Right cardiac atrium (tissue), 5 donors: ENCODE measurements around the gene PKIG. TPM values are rescaled to one million over a fixed set of nuclear protein-coding genes. Genes with fewer than 3 reads are reported as not detected.
A peak's percentile ranks its signal among the peaks of the same experiment; 100 is the strongest.

Experiments
- ATAC-seq, 2 donors: fragments of 200-7000 bp; cut with Tn5 transposase; one replicate each; pipeline versions ENCODE4 v1.8.0 to v1.9.1; 2020; ENCODE audit warnings: moderate library complexity in 2 of 2, mild to moderate bottlenecking in 1 of 2
- DNase-seq, 3 donors: peaks; one replicate each; pipeline ENCODE4 v3.0.0-alpha.2; 2020
- H3K27ac ChIP-seq: one replicate; pipeline ENCODE4 v1.5.1; 2013; ENCODE audit warnings: mild to moderate bottlenecking, low read length, control low read depth, moderate library complexity
- H3K27me3 ChIP-seq: one replicate; pipeline ENCODE4 v1.6.1; 2013; ENCODE audit not compliant: control insufficient read depth, insufficient read depth
- H3K4me1 ChIP-seq: one replicate; pipeline ENCODE4 v1.6.1; 2013; ENCODE audit warnings: low read length; ENCODE audit not compliant: control insufficient read depth, insufficient read depth
- H3K4me3 ChIP-seq: one replicate; pipeline ENCODE4 v1.5.1; 2013; ENCODE audit warnings: low read length, control low read depth
- H3K9me3 ChIP-seq: one replicate; pipeline ENCODE4 v1.6.1; 2013; ENCODE audit warnings: low read length; ENCODE audit not compliant: control insufficient read depth
- WGBS: extraction: QIAGEN DNeasy Blood & Tissue Kit; methylation state at CpG from one replicate; pipeline ENCODE4 v1.1.7; 2013; 5-methylcytosine and 5-hydroxymethylcytosine counted together
- intact Hi-C, 4 donors: fragments of 100-400 bp; cut with DNase I; formaldehyde crosslinking; loops; one replicate each; pipeline versions ENCODE4 v1.11.0 to v1.14.0; 2022 to 2023
- polyA plus RNA-seq: library from polyadenylated mRNA; stranded (reverse); fragments of 200-250 nt; gene quantifications from one replicate; pipeline ENCODE4 v1.2.3, GENCODE V29; 2013
- total RNA-seq, 4 donors: library from RNA; stranded (reverse); fragmentation: NEBNext Ultra II Directional; extraction: Animal tissue kit (Norgen Biotek cat#: 25700); gene quantifications; one replicate each; pipeline ENCODE4 v1.2.1, GENCODE V29; 2021
- donor health status: healthy with polysubstance abuse.
- donor health status: DM: no; HTN: yes; CAD: no.
- donor health status: DM: no; HTN: no; CAD: no.
- donor health status: DM: no; HTN: yes; CAD: no; lungs with severe emphysema.
- donor health status: DM: yes; HTN: yes; CAD: no.

Gene PKIG
- total and polyA plus RNA-seq, 5 donors, result 212 to 334 (median 235) TPM

- 88% methylated on average over 9 of the region's 9 CpGs for WGBS
- Histone ChIP-seq H3K4me3 (no peak overlapping the region), H3K27ac (no peak overlapping the region), H3K4me1 (peaks cover 5% of the 10 kb centered on the region), H3K27me3 (no peaks in the 10 kb centered on the region), H3K9me3 (no peaks in the 10 kb centered on the region)
- ATAC-seq (no peak), DNase-seq (peak in 2 of 3 donors; percentile 20 to 39)
- intact Hi-C loops, result no loop called here
These were observed 46.6 kb downstream of the PKIG start for GRCh38 chr20:44629017-44629385.

- Histone ChIP-seq H3K27me3 (no peaks in the 10 kb centered on the region), H3K27ac (no peak overlapping the region), H3K4me1 (peaks cover 5% of the 10 kb centered on the region), H3K4me3 (no peak overlapping the region), H3K9me3 (no peaks in the 10 kb centered on the region)
- WGBS, result 46% methylated on average over 10 of the region's 10 CpGs
- peak; percentile 18 to 50 for ATAC-seq
- peak in 2 of 3 donors; percentile 68 to 79 for DNase-seq
- intact Hi-C loops, result no loop called here
These were observed 47.2 kb downstream of the PKIG start for GRCh38 chr20:44629542-44629941.

- no peak overlapping the region for H3K27ac ChIP-seq
- WGBS, result 94% methylated on average over 5 of the region's 5 CpGs
- no peak overlapping the region for H3K4me3 ChIP-seq
- peaks cover 6% of the 10 kb centered on the region for H3K4me1 ChIP-seq
- H3K27me3 ChIP-seq, result no peaks in the 10 kb centered on the region
- no peaks in the 10 kb centered on the region for H3K9me3 ChIP-seq
- ATAC-seq (no peak), DNase-seq (no peak)
- intact Hi-C loops, result no loop called here
These were observed 47.9 kb downstream of the PKIG start for GRCh38 chr20:44630297-44630696.

GRCh38 chr20:44632103-44632752 is 49.8 kb downstream of the PKIG start:
- H3K9me3 ChIP-seq, result no peaks in the 10 kb centered on the region
- H3K27me3 ChIP-seq, result no peaks in the 10 kb centered on the region
- WGBS, result 49% methylated on average over 8 of the region's 8 CpGs
- DNase-seq (peak in 2 of 3 donors; percentile 40 to 65), ATAC-seq (no peak)
- H3K27ac ChIP-seq, result no peak overlapping the region
- intact Hi-C loops, result no loop called here
- no peak overlapping the region for H3K4me3 ChIP-seq
- H3K4me1 ChIP-seq, result peaks cover 11% of the 10 kb centered on the region

- H3K4me1 ChIP-seq, result peaks cover 13% of the 10 kb centered on the region
- intact Hi-C loops, result no loop called here
- peak in 1 of 3 donors; percentile 73 for DNase-seq
- no peaks in the 10 kb centered on the region for H3K27me3 ChIP-seq
- H3K27ac ChIP-seq, result peak overlapping the region; percentile 49
- 53% methylated on average over 3 of the region's 3 CpGs for WGBS
- H3K9me3 ChIP-seq, result no peaks in the 10 kb centered on the region
- ATAC-seq, result peak in 1 of 2 donors; percentile 32
- no peak overlapping the region for H3K4me3 ChIP-seq
These were observed 50.9 kb downstream of the PKIG start for GRCh38 chr20:44633187-44633810.

GRCh38 chr20:44633872-44634600 is 51.7 kb downstream of the PKIG start:
- intact Hi-C loops, result no loop called here
- peak in 2 of 3 donors; percentile 71 to 72 for DNase-seq
- Histone ChIP-seq H3K4me3 (no peak overlapping the region), H3K27ac (peak overlapping the region; percentile 49), H3K27me3 (no peaks in the 10 kb centered on the region), H3K4me1 (peaks cover 13% of the 10 kb centered on the region), H3K9me3 (no peaks in the 10 kb centered on the region)
- WGBS, result 61% methylated on average over 18 of the region's 18 CpGs
- ATAC-seq, result peak in 1 of 2 donors; percentile 1

GRCh38 chr20:44635877-44636276 is 53.5 kb downstream of the PKIG start:
- H3K4me1 ChIP-seq, result peaks cover 8% of the 10 kb centered on the region
- ATAC-seq (no peak), DNase-seq (peak in 2 of 3 donors; percentile 44 to 56)
- H3K27ac ChIP-seq, result no peak overlapping the region
- intact Hi-C loops, result no loop called here
- no peak overlapping the region for H3K4me3 ChIP-seq
- WGBS, result 87% methylated on average over 4 of the region's 4 CpGs
- H3K27me3 ChIP-seq, result no peaks in the 10 kb centered on the region
- H3K9me3 ChIP-seq, result no peaks in the 10 kb centered on the region

GRCh38 chr20:44637042-44637441 is 54.7 kb downstream of the PKIG start:
- Histone ChIP-seq H3K4me3 (no peak overlapping the region), H3K9me3 (no peaks in the 10 kb centered on the region), H3K4me1 (peaks cover 10% of the 10 kb centered on the region), H3K27me3 (no peaks in the 10 kb centered on the region), H3K27ac (peak overlapping the region; percentile 86)
- DNase-seq (peak in 2 of 3 donors; percentile 66 to 80), ATAC-seq (peak in 1 of 2 donors; percentile 4)
- 74% methylated on average over 5 of the region's 5 CpGs for WGBS
- intact Hi-C loops, result no loop called here

- H3K27ac ChIP-seq, result peak overlapping the region; percentile 86
- DNase-seq (peak; percentile 94 to 97 (median 95)), ATAC-seq (peak; percentile 95 to 96)
- H3K27me3 ChIP-seq, result no peaks in the 10 kb centered on the region
- H3K4me3 ChIP-seq, result no peak overlapping the region
- no peaks in the 10 kb centered on the region for H3K9me3 ChIP-seq
- H3K4me1 ChIP-seq, result peaks cover 16% of the 10 kb centered on the region
- 47% methylated on average over 11 of the region's 11 CpGs for WGBS
- intact Hi-C loops, result no loop called here
These were observed 55.4 kb downstream of the PKIG start for GRCh38 chr20:44637522-44638372.

GRCh38 chr20:44640522-44640921 is 58.1 kb downstream of the PKIG start:
- no peak for DNase-seq
- no peaks in the 10 kb centered on the region for H3K9me3 ChIP-seq
- H3K27ac ChIP-seq, result no peak overlapping the region
- no peak for ATAC-seq
- intact Hi-C loops, result no loop called here
- peaks cover 26% of the 10 kb centered on the region for H3K4me1 ChIP-seq
- H3K4me3 ChIP-seq, result no peak overlapping the region
- no peaks in the 10 kb centered on the region for H3K27me3 ChIP-seq
- 95% methylated on average over 2 of the region's 2 CpGs for WGBS
